ENCODE results near the gene HOXA7. TPM values are rescaled to one million over a fixed set of nuclear protein-coding genes. Genes with fewer than 3 reads are reported as not detected.

HOXA7 gene
- total RNA-seq, 1 donor from 2014 or later, result 1.4 TPM

DNA sequence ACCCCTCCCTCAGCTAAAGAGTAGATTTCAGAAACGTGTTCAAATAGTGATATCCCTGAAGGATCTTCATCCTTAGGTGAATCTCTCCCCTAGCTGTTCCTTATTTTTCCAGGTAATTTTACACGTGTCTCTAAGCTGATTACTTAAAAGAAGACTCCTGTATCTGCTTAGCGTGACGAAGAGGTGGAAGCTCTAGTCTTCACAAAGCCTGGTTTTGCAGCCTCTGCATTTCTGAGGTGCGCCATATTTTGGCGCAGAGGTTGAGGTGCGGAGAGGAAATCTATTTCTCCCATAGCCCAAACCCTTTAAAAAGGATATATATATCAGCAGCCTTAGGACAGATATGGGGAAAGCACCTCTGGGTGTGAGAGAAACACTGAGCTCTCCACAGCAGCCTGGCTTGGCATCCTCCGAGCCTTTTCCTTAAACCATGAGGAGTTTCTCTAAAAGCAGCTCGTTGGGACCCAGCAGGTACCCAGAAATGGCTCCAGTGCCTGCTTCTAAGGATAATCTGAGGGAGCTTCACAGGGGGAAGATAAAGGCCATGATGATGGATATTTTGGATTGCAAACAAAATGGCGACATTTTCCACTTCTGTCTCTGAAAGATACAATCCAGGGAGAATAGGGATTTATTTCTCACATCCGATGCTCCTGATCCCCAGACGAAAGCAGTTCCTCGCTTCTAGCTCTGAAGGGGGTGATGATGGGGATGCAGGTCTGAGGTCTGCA lies 51.0 kb downstream of the HOXA7 start:
- DNase-seq, result no peak

DNA sequence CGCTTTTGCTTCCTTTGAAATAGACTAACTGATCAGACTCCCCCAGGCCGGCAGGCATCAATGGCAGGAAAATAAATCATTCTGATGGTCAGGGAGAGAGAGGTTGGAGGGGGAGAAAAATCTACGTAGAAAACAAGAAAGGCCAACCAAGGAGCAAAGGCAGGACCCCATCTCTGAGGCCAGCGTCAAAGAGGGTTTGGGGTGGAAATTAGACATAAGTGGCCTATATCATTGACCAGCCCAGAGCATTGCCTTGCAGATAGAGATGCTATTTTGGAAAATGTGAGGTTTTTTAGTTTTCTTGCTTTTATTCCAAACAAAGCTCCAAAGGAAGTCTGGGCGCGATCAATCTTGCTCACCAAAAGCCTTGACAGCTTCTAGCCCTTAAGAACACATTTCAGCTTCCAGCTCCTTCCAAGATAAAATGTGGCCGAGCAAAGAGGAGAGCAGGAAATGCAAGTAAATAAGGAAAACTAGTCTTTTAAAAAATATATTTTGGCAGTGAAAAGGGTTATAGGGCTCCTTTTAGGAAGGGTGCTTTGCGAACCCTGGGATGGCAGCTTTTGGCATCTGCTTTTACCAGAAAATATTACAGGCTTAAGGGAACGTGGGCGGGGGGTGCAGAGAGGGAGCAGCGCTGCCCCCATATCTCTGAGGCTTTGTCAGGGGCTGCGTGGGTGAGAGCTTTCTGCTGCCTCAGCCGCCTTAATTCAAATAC lies 52.0 kb downstream of the HOXA7 start:
- DNase-seq, result no peak

Other genes with a start within 250 kb of the HOXA7 start
- 0.68 and 0.84 TPM in 2 replicates for gene HOXA1, start 60.7 kb downstream of the HOXA7 start, total RNA-seq
- 0.33 and 0.34 TPM in 2 replicates for gene HOXA2, start 54.0 kb downstream of the HOXA7 start, total RNA-seq
- gene HOXA4, start 25.9 kb downstream of the HOXA7 start, total RNA-seq, result 0.34 and 0.65 TPM in 2 replicates
- 5.6 and 6.1 TPM in 2 replicates for gene HOXA5, start 13.0 kb downstream of the HOXA7 start, total RNA-seq
- 2.9 and 8.6 TPM in 2 replicates for gene HOXA6, start 8.9 kb downstream of the HOXA7 start, total RNA-seq
- gene HOXA3, start 4.1 kb downstream of the HOXA7 start, total RNA-seq, result 2.4 and 6.0 TPM in 2 replicates
- gene HOXA9, start 8.9 kb upstream of the HOXA7 start, total RNA-seq, result 9.0 and 11.8 TPM in 2 replicates
- gene HOXA10, start 17.6 kb upstream of the HOXA7 start, total RNA-seq, result 3.7 and 4.4 TPM in 2 replicates
- under 0.01 and 0.70 TPM in 2 replicates for gene HOXA11, start 28.6 kb upstream of the HOXA7 start, total RNA-seq
- under 0.01 TPM in 1 of 2 replicates, not detected in the other for gene HOXA13, start 43.4 kb upstream of the HOXA7 start, total RNA-seq
- not detected in 2 replicates for gene EVX1, start 86.1 kb upstream of the HOXA7 start, total RNA-seq